Progenitor cell of endocrine pancreas (in vitro differentiated cells): ENCODE data around the gene ITGB3. TPM values are rescaled to one million over a fixed set of nuclear protein-coding genes. Genes with fewer than 3 reads are reported as not detected.

ENCODE experiments used
- DNase-seq: peaks from one replicate; pipeline ENCODE4 v3.0.0; 2021; ENCODE audit warnings: low spot score; ENCODE audit not compliant: unreplicated experiment
- H3K27ac Mint-ChIP-seq: 2 replicates; pipeline ENCODE4 v1.8.0; 2021; ENCODE audit warnings: mild to moderate bottlenecking, moderate library complexity, mixed read lengths
- H3K27me3 Mint-ChIP-seq: 2 replicates; pipeline ENCODE4 v1.8.0; 2021; ENCODE audit warnings: mixed read lengths
- H3K36me3 Mint-ChIP-seq: 2 replicates; pipeline ENCODE4 v1.8.0; 2022; ENCODE audit warnings: mixed read lengths; ENCODE audit not compliant: insufficient read depth
- H3K4me1 Mint-ChIP-seq: 2 replicates; pipeline ENCODE4 v1.8.0; 2021; ENCODE audit warnings: low read depth, mixed read lengths
- H3K4me3 Mint-ChIP-seq: 2 replicates; pipeline ENCODE4 v1.8.0; 2021; ENCODE audit warnings: low read depth, mild to moderate bottlenecking, moderate library complexity, mixed read lengths
- H3K9me3 Mint-ChIP-seq: 2 replicates; pipeline ENCODE4 v1.8.0; 2021; ENCODE audit warnings: low read depth, mixed read lengths
- total RNA-seq: library from RNA; stranded (reverse); gene quantifications from 2 replicates; pipeline ENCODE4 v1.2.1, GENCODE V29; 2021
- TF ChIP-seq, protein P1 (sequence below): fragments of 200-600 bp; sonication (generic); IDR thresholded peaks from one replicate; pipeline ENCODE4 v1.5.0; 2021; ENCODE audit warnings: antibody characterized with exemption, mild to moderate bottlenecking; ENCODE audit not compliant: unreplicated experiment

Gene ITGB3
- total RNA-seq, 1 donor from 2014 or later, result not detected

DNA sequence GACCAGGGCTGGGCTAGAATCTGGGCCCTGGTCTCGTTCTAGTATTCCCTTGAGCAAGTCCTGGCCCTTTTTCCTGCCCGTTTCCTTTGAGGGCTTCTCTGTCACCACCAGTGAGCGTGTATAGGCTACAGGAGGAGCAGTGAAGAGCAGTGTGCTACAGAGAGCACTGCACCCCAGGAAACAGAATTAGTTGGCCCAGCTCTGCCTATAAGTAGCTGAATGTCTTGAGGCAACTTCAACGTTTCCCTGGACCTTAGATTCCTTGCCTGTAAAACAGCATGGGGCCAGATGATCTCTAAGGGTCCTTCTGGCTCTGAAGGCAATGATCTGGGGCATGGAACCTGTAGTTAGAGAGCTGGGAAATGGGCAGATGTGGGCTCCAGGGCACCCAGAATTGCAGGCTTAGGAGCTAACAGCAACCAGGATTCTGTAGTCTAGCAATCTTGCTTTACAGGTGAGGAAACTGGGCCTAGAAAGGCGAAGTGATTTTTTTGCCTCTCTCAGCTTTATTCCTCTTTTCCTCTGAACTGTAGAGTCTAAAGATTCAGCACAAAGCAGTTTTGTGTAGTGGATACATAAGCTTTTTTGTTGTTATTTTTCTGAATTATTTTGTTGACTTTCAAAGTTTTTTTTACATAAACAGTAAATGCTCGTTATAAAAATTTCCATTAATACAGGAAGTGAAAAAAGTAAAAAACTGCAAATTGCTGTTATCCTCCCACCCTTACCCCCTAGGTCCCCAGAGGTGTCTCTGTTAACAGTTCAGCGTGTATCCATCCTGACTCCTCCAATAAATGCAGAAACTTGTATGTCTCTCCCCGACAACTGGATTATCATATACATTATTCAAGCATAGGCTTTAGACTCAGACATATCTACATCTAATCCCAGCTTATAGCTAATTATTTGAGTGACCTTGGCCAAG lies 46.2 kb upstream of the ITGB3 start:
- Mint-ChIP-seq H3K27ac (no peak overlapping the region), H3K4me3 (no peak overlapping the region), H3K27me3 (peaks cover 11% of the 10 kb centered on the region), H3K9me3 (no peaks in the 10 kb centered on the region), H3K4me1 (peaks cover 4% of the 10 kb centered on the region), H3K36me3 (no peaks in the 10 kb centered on the region)
- no peak for DNase-seq
- TF ChIP-seq, protein P1, sequence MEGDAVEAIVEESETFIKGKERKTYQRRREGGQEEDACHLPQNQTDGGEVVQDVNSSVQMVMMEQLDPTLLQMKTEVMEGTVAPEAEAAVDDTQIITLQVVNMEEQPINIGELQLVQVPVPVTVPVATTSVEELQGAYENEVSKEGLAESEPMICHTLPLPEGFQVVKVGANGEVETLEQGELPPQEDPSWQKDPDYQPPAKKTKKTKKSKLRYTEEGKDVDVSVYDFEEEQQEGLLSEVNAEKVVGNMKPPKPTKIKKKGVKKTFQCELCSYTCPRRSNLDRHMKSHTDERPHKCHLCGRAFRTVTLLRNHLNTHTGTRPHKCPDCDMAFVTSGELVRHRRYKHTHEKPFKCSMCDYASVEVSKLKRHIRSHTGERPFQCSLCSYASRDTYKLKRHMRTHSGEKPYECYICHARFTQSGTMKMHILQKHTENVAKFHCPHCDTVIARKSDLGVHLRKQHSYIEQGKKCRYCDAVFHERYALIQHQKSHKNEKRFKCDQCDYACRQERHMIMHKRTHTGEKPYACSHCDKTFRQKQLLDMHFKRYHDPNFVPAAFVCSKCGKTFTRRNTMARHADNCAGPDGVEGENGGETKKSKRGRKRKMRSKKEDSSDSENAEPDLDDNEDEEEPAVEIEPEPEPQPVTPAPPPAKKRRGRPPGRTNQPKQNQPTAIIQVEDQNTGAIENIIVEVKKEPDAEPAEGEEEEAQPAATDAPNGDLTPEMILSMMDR, result no peak

GRCh38 chr17:47208744-47209488 lies 44.7 kb upstream of the ITGB3 start, which contains the start of gene MYL4:
TSS of gene MYL4 (plus strand) at chr17:47209348. CDS start at chr17:47209423, 75 bp downstream.
- H3K36me3 Mint-ChIP-seq, result no peaks in the 10 kb centered on the region
- no peak within 1 kb of the TSS for H3K27ac Mint-ChIP-seq
- TF ChIP-seq, protein P1, result no peak
- H3K4me1 Mint-ChIP-seq, result peaks cover 4% of the 10 kb centered on the region
- no peak within 1 kb of the TSS for H3K4me3 Mint-ChIP-seq
- H3K27me3 Mint-ChIP-seq, result peaks cover 11% of the 10 kb centered on the region
- no peak for DNase-seq
- H3K9me3 Mint-ChIP-seq, result no peaks in the 10 kb centered on the region

GRCh38 chr17:47209499-47209898 lies 44.1 kb upstream of the ITGB3 start:
- no peaks in the 10 kb centered on the region for H3K36me3 Mint-ChIP-seq
- no peak for DNase-seq
- H3K9me3 Mint-ChIP-seq, result no peaks in the 10 kb centered on the region
- H3K27me3 Mint-ChIP-seq, result peaks cover 11% of the 10 kb centered on the region
- peaks cover 4% of the 10 kb centered on the region for H3K4me1 Mint-ChIP-seq
- no peak overlapping the region for H3K27ac Mint-ChIP-seq
- TF ChIP-seq, protein P1, result no peak
- no peak overlapping the region for H3K4me3 Mint-ChIP-seq

GRCh38 chr17:47210105-47210504 lies 43.5 kb upstream of the ITGB3 start:
- no peak overlapping the region for H3K4me3 Mint-ChIP-seq
- H3K9me3 Mint-ChIP-seq, result no peaks in the 10 kb centered on the region
- H3K27me3 Mint-ChIP-seq, result peaks cover 10% of the 10 kb centered on the region
- no peak for DNase-seq
- no peak overlapping the region for H3K27ac Mint-ChIP-seq
- TF ChIP-seq, protein P1, result no peak
- H3K4me1 Mint-ChIP-seq, result peaks cover 4% of the 10 kb centered on the region
- H3K36me3 Mint-ChIP-seq, result no peaks in the 10 kb centered on the region

GRCh38 chr17:47210779-47211178 lies 42.8 kb upstream of the ITGB3 start:
- H3K27ac Mint-ChIP-seq, result no peak overlapping the region
- no peaks in the 10 kb centered on the region for H3K9me3 Mint-ChIP-seq
- no peak overlapping the region for H3K4me3 Mint-ChIP-seq
- H3K4me1 Mint-ChIP-seq, result peaks cover under 1% of the 10 kb centered on the region
- H3K36me3 Mint-ChIP-seq, result no peaks in the 10 kb centered on the region
- peaks cover 8% of the 10 kb centered on the region for H3K27me3 Mint-ChIP-seq
- DNase-seq, result no peak
- TF ChIP-seq, protein P1, result no peak
